Measurements from ENCODE around the gene KIF18A. TPM values are rescaled to one million over a fixed set of nuclear protein-coding genes. Genes with fewer than 3 reads are reported as not detected.

KIF18A gene
- total RNA-seq = 8.5 and 12.8 TPM in 2 replicates

GRCh38 chr11:28107750-28108618 lies at the start of gene KIF18A, which contains the start of gene METTL15:
Gene KIF18A (minus strand): TSS chr11:28108156. CDS start chr11:28097947, 10,209 bp downstream.
Gene METTL15 (plus strand): TSS chr11:28108388. CDS start chr11:28113335, 4,947 bp downstream.

Small RNAs within 50 kb of the gene (small RNA-seq; reads per million reads assigned to genes)
- gene AC023206.1 (not detected), gene MIR610 (0.19 reads per million)

Other genes with a start within 250 kb of the KIF18A start
- 14.0 and 17.8 TPM in 2 replicates for gene METTL15, start 232 bp upstream of the KIF18A start, total RNA-seq